Liver (tissue), 9 donors: ENCODE measurements around the gene PROK1. TPM values are rescaled to one million over a fixed set of nuclear protein-coding genes. Genes with fewer than 3 reads are reported as not detected.

ENCODE experiments used
- DNase-seq: peaks from one replicate; pipeline ENCODE4 v3.0.0-alpha.2; 2017; ENCODE audit warnings: low spot score
- H3K27ac ChIP-seq, 2 donors: one replicate each; pipeline ENCODE4 v1.7.0; 2013; ENCODE audit warnings: inconsistent platforms in 2 of 2, low read length in 2 of 2, control low read depth in 1 of 2, low read depth in 1 of 2, mild to moderate bottlenecking in 1 of 2
- H3K27me3 ChIP-seq, 4 donors: one replicate each; pipeline versions ENCODE4 v1.6.1 to v1.7.0; 2013; ENCODE audit warnings: low read length in 3 of 4, inconsistent platforms in 1 of 4, mild to moderate bottlenecking in 1 of 4, moderate library complexity in 1 of 4; ENCODE audit not compliant: control insufficient read depth in 4 of 4, insufficient read depth in 4 of 4
- H3K36me3 ChIP-seq, 4 donors: one replicate each; pipeline versions ENCODE4 v1.6.1 to v1.7.0; 2013; ENCODE audit warnings: low read length in 3 of 4, mild to moderate bottlenecking in 3 of 4, low read depth in 1 of 4, moderate library complexity in 1 of 4; ENCODE audit not compliant: control insufficient read depth in 4 of 4, insufficient read depth in 3 of 4
- H3K4me1 ChIP-seq, 4 donors: one replicate each; pipeline versions ENCODE4 v1.6.1 to v1.7.0; 2013; ENCODE audit warnings: low read length in 3 of 4, mild to moderate bottlenecking in 3 of 4, moderate library complexity in 1 of 4; ENCODE audit not compliant: control insufficient read depth in 4 of 4, insufficient read depth in 4 of 4
- H3K4me3 ChIP-seq, 3 donors: one replicate each; pipeline versions ENCODE4 v1.6.1 to v1.7.0; 2013; ENCODE audit warnings: low read length in 3 of 3, control low read depth in 1 of 3, low read depth in 1 of 3, mild to moderate bottlenecking in 1 of 3
- H3K9ac ChIP-seq, 2 donors: one replicate each; pipeline ENCODE4 v1.7.0; 2013; ENCODE audit warnings: low read length in 2 of 2, mild to moderate bottlenecking in 2 of 2, moderate library complexity in 2 of 2, control low read depth in 1 of 2, low read depth in 1 of 2
- H3K9me3 ChIP-seq, 4 donors: one replicate each; pipeline versions ENCODE4 v1.6.1 to v1.7.0; 2013; ENCODE audit warnings: low read length in 3 of 4; ENCODE audit not compliant: control insufficient read depth in 4 of 4
- EGR1 ChIP-seq, 2 donors: IDR thresholded peaks; 2 replicates each; pipeline ENCODE4 v1.6.1; 2016 to 2018; ENCODE audit warnings: antibody characterized with exemption in 2 of 2, low read depth in 2 of 2
- FOXA1 ChIP-seq: IDR thresholded peaks from 2 replicates; pipeline ENCODE4 v1.6.1; 2016; ENCODE audit warnings: antibody characterized with exemption
- FOXA2 ChIP-seq: IDR thresholded peaks from 2 replicates; pipeline ENCODE4 v1.6.1; 2016; ENCODE audit warnings: antibody characterized with exemption
- GABPA ChIP-seq, 2 donors: IDR thresholded peaks in 1 of 2; conservative IDR thresholded peaks in 1 of 2; 2 replicates each; pipeline ENCODE4 v1.6.1; 2016; ENCODE audit warnings: antibody characterized with exemption in 2 of 2, mild to moderate bottlenecking in 1 of 2, moderate library complexity in 1 of 2
- HNF4A ChIP-seq, 2 donors: conservative IDR thresholded peaks; 2 replicates each; pipeline ENCODE4 v1.6.1; 2016; ENCODE audit warnings: antibody characterized with exemption in 2 of 2, mild to moderate bottlenecking in 2 of 2
- HNF4G ChIP-seq: IDR thresholded peaks from 2 replicates; pipeline ENCODE4 v1.6.1; 2016; ENCODE audit warnings: antibody characterized with exemption
- JUND ChIP-seq, 2 donors: IDR thresholded peaks; 2 replicates each; pipeline ENCODE4 v1.6.1; 2016; ENCODE audit warnings: antibody characterized with exemption in 2 of 2
- NR2F2 ChIP-seq: IDR thresholded peaks from 2 replicates; pipeline ENCODE4 v1.6.1; 2016; ENCODE audit warnings: antibody characterized with exemption
- RAD21 ChIP-seq, 2 donors: IDR thresholded peaks; 2 replicates each; pipeline ENCODE4 v1.6.1; 2016; ENCODE audit warnings: antibody characterized with exemption in 2 of 2, mild to moderate bottlenecking in 2 of 2
- RXRA ChIP-seq, 2 donors: IDR thresholded peaks; 2 replicates each; pipeline ENCODE4 v1.6.1; 2017 to 2018; ENCODE audit warnings: antibody characterized with exemption in 2 of 2, mild to moderate bottlenecking in 1 of 2
- SP1 ChIP-seq: IDR thresholded peaks from 2 replicates; pipeline ENCODE4 v1.6.1; 2018; ENCODE audit warnings: antibody characterized with exemption, mild to moderate bottlenecking
- TAF1 ChIP-seq: conservative IDR thresholded peaks from 2 replicates; pipeline ENCODE4 v1.6.1; 2016; ENCODE audit warnings: antibody characterized with exemption, mild to moderate bottlenecking
- YY1 ChIP-seq: IDR thresholded peaks from 2 replicates; pipeline ENCODE4 v1.6.1; 2016; ENCODE audit warnings: antibody characterized with exemption, mild to moderate bottlenecking
- WGBS: extraction: QIAGEN DNeasy Blood & Tissue Kit; methylation state at CpG from one replicate; pipeline ENCODE4 v1.1.7; 2013; 5-methylcytosine and 5-hydroxymethylcytosine counted together
- polyA plus RNA-seq, 2 donors: library from polyadenylated mRNA; stranded (reverse) in 1 of 2; unstranded in 1 of 2; fragments of 200-250 nt in 1 of 2; fragments of >200 nt in 1 of 2; fragmentation: Nextera tagmentation in 1 of 2; extraction: Ambion mirVana in 1 of 2; gene quantifications; one replicate each; pipeline versions ENCODE4 v1.2.1 to v1.2.3, GENCODE V29; 2013 to 2015
- total RNA-seq, 2 donors: library from RNA; depleted of rRNA; stranded (reverse); fragments of >200 nt; gene quantifications; one replicate each; pipeline ENCODE4 v1.2.3, GENCODE V29; 2014
- TF ChIP-seq, protein P1 (sequence below): fragments of 150-350 bp; IDR thresholded peaks from 2 replicates; pipeline ENCODE4 v1.5.1; 2017; ENCODE audit warnings: improper control_type of control experiment, low read depth, low read length; ENCODE audit not compliant: missing input control
- TF ChIP-seq, protein P2 (sequence below): IDR thresholded peaks from 2 replicates; pipeline ENCODE4 v1.6.1; 2016; ENCODE audit warnings: antibody characterized with exemption
- TF ChIP-seq, protein P3 (sequence below): IDR thresholded peaks from 2 replicates; pipeline ENCODE4 v1.6.1; 2016; ENCODE audit warnings: antibody characterized with exemption
- TF ChIP-seq, protein P4 (sequence below): IDR thresholded peaks from 2 replicates; pipeline ENCODE4 v1.6.1; 2016; ENCODE audit warnings: antibody characterized with exemption, mild to moderate bottlenecking
- donor health status: healthy.
- donor health status: healthy.
- donor health status: healthy.
- donor health status: healthy.
- donor health status: healthy.

The PROK1 gene
- total and polyA plus RNA-seq, 4 donors, result 0.03 TPM; not detected in 3

DNA sequence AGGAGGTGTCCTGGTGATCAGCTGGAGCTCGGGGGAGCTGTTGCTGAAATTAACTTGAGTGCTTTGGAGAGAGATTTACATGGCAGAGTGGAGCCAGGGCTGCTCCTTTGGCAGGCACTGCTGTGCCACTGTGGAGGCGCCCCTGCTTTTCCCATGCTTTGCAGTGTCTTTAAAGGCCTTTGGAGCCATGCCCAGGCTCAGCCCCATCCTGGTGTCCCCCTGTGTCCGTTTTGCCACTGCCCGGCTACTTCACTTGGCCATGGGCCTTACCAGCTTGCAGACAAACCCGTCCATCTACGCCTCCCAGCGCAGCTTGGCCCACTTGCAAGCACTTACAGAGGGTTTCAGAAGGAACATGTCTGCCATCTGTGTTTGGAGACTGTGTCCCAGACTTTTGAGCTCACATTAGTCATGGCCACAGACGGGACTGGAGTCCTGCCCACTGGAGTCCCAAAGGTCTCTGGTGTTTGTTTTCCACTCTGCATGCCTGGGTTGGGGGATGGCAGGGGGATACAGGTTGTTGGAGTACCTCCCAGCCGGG is 25.3 kb upstream of the PROK1 start:
- no peaks in the 10 kb centered on the region for H3K27me3 ChIP-seq
- no peaks in the 10 kb centered on the region for H3K4me1 ChIP-seq
- H3K27ac ChIP-seq, result no peak overlapping the region
- no peak overlapping the region for H3K4me3 ChIP-seq
- WGBS, result 79% methylated on average over 9 of the region's 9 CpGs
- TF ChIP-seq JUND (IDR thresholded peaks at IDR 0.05) (no peak), SP1 (no peak), FOXA2 (no peak), HNF4G (no peak), NR2F2 (no peak), TAF1 (no peak), RXRA (IDR thresholded peaks at IDR 0.05) (no peak), HNF4A (conservative IDR thresholded peaks at IDR 0.05) (no peak), FOXA1 (no peak), RAD21 (IDR thresholded peaks at IDR 0.05) (no peak), GABPA (IDR thresholded peaks at IDR 0.05 in 1 of 2, conservative IDR thresholded peaks at IDR 0.05 in 1 of 2) (no peak), EGR1 (IDR thresholded peaks at IDR 0.05; ENCODE audit: low read depth in 2 of 2) (no peak), YY1 (no peak)
- TF ChIP-seq, protein P1, sequence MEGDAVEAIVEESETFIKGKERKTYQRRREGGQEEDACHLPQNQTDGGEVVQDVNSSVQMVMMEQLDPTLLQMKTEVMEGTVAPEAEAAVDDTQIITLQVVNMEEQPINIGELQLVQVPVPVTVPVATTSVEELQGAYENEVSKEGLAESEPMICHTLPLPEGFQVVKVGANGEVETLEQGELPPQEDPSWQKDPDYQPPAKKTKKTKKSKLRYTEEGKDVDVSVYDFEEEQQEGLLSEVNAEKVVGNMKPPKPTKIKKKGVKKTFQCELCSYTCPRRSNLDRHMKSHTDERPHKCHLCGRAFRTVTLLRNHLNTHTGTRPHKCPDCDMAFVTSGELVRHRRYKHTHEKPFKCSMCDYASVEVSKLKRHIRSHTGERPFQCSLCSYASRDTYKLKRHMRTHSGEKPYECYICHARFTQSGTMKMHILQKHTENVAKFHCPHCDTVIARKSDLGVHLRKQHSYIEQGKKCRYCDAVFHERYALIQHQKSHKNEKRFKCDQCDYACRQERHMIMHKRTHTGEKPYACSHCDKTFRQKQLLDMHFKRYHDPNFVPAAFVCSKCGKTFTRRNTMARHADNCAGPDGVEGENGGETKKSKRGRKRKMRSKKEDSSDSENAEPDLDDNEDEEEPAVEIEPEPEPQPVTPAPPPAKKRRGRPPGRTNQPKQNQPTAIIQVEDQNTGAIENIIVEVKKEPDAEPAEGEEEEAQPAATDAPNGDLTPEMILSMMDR, result no peak
- TF ChIP-seq, protein P2, sequence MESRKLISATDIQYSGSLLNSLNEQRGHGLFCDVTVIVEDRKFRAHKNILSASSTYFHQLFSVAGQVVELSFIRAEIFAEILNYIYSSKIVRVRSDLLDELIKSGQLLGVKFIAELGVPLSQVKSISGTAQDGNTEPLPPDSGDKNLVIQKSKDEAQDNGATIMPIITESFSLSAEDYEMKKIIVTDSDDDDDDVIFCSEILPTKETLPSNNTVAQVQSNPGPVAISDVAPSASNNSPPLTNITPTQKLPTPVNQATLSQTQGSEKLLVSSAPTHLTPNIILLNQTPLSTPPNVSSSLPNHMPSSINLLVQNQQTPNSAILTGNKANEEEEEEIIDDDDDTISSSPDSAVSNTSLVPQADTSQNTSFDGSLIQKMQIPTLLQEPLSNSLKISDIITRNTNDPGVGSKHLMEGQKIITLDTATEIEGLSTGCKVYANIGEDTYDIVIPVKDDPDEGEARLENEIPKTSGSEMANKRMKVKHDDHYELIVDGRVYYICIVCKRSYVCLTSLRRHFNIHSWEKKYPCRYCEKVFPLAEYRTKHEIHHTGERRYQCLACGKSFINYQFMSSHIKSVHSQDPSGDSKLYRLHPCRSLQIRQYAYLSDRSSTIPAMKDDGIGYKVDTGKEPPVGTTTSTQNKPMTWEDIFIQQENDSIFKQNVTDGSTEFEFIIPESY, result no peak
- TF ChIP-seq, protein P3, sequence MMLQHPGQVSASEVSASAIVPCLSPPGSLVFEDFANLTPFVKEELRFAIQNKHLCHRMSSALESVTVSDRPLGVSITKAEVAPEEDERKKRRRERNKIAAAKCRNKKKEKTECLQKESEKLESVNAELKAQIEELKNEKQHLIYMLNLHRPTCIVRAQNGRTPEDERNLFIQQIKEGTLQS, result no peak
- TF ChIP-seq, protein P4, sequence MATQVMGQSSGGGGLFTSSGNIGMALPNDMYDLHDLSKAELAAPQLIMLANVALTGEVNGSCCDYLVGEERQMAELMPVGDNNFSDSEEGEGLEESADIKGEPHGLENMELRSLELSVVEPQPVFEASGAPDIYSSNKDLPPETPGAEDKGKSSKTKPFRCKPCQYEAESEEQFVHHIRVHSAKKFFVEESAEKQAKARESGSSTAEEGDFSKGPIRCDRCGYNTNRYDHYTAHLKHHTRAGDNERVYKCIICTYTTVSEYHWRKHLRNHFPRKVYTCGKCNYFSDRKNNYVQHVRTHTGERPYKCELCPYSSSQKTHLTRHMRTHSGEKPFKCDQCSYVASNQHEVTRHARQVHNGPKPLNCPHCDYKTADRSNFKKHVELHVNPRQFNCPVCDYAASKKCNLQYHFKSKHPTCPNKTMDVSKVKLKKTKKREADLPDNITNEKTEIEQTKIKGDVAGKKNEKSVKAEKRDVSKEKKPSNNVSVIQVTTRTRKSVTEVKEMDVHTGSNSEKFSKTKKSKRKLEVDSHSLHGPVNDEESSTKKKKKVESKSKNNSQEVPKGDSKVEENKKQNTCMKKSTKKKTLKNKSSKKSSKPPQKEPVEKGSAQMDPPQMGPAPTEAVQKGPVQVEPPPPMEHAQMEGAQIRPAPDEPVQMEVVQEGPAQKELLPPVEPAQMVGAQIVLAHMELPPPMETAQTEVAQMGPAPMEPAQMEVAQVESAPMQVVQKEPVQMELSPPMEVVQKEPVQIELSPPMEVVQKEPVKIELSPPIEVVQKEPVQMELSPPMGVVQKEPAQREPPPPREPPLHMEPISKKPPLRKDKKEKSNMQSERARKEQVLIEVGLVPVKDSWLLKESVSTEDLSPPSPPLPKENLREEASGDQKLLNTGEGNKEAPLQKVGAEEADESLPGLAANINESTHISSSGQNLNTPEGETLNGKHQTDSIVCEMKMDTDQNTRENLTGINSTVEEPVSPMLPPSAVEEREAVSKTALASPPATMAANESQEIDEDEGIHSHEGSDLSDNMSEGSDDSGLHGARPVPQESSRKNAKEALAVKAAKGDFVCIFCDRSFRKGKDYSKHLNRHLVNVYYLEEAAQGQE, result no peak
- no peaks in the 10 kb centered on the region for H3K36me3 ChIP-seq
- no peak overlapping the region for H3K9ac ChIP-seq
- H3K9me3 ChIP-seq, result no peaks in the 10 kb centered on the region
- DNase-seq, result no peak

DNA sequence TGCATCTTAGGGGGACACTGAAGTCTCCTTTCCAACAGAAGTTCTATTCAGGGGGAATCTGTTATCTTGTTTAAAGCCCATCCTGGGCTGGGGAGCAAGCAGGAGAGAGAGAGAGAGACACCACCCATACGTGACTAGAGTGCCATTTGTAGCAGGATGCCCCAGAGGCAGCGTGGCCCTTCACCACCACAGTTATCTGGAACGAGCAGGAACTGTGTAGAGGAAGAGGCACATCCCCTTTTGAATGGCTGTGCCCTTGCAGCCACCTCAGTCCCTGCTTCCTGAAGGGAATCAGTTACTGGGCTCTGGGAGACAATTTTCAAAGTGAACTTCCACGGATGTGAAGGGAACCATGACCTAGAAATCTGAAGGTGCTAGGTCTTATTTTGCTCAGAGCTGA is 24.1 kb upstream of the PROK1 start:
- TF ChIP-seq FOXA1 (no peak), JUND (IDR thresholded peaks at IDR 0.05) (no peak), RXRA (IDR thresholded peaks at IDR 0.05) (no peak), RAD21 (IDR thresholded peaks at IDR 0.05) (no peak)
- TF ChIP-seq, protein P3, result no peak
- Histone ChIP-seq H3K4me3 (no peak overlapping the region), H3K9ac (no peak overlapping the region), H3K36me3 (no peaks in the 10 kb centered on the region), H3K9me3 (no peaks in the 10 kb centered on the region), H3K4me1 (no peaks in the 10 kb centered on the region), H3K27ac (no peak overlapping the region), H3K27me3 (no peaks in the 10 kb centered on the region)
- WGBS, result 67% methylated on average over 4 of the region's 4 CpGs
- DNase-seq, result no peak
